ENCODE measurements around the gene CEP152. TPM values are rescaled to one million over a fixed set of nuclear protein-coding genes. Genes with fewer than 3 reads are reported as not detected.

Gene CEP152
- total RNA-seq, 1 donor from 2014 or later: 4.7 TPM

DNA sequence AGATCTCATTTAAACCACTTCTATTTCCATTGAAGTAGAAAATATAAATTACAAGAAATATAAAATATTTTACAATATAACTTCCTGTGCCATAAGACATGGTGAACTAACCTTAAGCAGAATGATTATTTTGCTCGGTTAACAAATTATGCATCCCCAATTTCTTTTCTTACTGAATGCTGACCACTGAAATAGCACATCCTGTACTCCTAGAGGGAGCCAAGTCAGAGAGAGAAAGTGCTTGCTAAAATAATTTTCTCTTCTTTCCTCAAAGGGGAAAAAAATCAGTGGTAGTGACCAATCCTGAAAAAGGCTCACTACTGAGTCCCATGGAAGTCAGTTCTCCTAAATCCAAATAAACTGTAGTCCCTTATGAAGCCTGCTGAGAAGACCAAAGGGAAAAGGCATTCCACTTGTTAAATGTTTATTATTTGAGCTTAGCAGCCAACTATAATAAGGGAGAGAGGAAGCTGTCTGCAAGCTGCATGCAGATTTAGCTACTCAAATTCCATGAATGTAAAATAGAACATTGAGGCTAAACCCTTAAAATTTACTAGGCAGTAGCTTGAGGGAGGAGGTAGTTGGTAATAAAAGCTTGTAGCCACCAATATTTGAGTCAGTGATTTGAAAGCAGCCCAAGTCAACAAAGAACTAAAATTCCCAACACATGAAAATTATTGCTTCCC is 33.1 kb downstream of the CEP152 start:
- no peak for DNase-seq (ENCODE audit: low spot score)

DNA sequence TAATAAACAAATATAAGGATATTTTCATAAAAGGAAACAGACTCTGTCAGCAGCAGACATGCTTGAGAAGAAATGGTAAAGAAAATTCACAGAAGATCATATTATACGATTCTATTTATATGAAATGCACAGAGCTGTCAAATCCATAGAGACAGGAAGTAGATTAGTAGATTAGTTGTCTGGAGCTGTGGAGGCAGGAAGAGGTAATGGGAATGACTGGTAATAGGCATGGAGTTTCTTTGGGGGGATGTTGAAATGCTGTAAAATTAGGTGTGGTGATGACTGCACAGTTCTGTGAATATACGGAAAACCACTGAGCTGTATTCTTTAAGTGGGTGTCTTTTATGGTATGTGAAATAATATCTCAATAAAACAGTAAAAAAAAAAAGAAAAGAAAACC is 35.3 kb downstream of the CEP152 start:
- no peak for DNase-seq (ENCODE audit: low spot score)

DNA sequence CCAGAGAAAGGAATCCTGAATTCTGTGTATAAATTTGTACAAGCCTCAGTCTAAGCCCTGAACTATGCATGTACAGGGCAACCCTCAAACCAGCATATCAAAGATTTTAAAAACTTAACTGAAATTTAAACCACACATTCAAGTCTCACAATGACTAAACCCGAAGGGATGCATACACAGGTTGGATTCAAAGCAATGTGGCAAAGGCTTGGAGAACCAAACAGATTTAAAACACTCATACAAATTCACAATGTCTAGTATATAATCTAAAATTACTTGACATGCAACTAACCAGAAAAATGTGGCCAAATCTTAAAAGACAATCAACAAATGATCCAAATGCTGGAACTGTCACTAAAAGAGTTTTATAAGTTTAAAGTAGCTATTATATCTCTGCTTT is 36.4 kb downstream of the CEP152 start:
- no peak for DNase-seq (ENCODE audit: low spot score)

DNA sequence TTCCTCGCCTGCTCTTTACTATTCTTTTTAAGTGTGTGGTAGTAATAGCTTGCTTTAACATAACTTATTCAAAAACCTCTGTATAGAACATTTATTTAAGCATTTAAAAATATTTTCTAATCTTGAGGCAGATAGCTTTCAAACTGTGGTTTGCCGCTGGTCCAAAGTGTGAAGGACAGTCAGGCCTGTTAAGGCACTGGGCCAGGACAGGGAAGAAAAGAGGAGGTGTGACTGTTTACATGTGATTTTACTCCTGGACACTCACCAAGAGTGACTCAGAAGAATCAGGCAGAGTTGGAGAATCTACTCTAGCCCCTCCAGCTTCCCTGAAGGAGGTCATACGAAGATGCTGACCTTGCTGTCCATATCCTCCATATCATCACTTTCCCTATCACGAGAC is 44.7 kb downstream of the CEP152 start:
- DNase-seq (ENCODE audit: low spot score): no peak

DNA sequence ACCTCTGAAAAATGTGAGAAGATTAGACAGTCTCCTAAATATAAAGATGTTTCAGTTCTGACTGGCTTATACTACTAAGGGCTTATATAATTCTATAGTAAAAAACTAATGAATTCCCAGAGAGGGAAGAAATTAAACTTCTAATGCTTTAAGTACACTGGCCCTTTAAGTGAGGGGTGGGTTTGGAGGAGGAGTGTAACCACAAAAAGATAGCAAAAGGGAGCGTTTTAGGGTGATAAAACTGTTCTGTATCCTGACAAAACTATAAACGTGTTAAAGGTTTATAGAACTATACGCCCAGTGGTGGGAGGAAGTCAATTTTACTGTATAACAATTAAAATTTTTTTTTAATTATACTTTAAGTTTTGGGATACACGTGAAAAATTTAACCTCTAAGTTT is 45.8 kb downstream of the CEP152 start:
- DNase-seq (ENCODE audit: low spot score): no peak

DNA sequence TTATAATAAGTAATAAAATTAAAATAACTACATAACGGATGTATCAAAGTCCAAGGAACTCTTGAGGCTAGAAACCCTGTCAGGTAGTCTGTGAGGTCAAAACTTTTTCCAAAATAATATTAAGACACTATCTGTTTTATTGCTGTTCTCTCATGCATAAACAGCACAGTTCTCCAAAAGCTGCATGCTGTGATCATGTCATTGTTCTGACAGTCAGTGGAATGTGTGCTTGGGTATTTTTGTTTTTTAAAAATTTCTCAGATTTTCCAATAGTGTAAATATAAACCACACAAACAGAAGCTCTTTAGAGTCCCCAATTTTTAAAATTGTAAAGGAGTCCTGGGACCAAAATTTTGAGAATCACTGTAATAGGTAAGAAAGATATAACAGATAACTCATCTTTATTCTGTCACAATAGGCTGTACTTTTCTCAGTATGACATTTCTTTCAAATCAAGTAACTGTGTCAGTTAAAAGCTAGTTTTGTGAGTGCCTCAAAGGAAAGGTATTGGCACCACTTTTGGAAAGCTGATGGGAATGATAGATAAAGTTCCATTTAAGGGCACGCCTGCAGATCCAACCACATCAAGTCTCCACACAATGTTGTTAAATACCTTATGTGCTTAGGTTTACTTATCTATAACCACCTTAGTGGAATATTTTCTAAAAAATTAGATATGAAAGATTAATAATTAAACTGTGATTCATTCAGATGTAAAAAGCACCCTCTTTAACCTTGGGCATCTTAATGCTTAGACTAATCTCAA is 49.3 kb downstream of the CEP152 start:
- DNase-seq (ENCODE audit: low spot score): no peak

DNA sequence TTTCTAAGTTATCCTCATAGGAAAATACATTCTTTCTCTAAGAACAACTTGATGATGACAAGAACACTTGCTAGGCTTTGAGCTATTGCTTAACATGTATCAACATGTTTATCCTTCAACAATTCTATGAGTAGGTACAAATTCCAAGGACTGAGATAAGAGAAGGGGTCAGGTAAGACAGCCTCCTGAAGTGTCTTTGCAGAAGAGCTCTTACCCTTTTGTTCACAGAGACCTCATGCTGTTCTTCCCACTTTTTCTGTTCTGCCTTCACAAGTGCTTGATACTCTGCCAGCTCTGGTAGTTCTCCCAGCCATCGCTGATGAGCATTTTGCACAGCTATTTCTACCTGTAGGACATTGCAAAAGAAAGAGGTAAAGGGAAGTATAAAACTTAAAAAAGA is 50.9 kb downstream of the CEP152 start:
- no peak for DNase-seq (ENCODE audit: low spot score)

DNA sequence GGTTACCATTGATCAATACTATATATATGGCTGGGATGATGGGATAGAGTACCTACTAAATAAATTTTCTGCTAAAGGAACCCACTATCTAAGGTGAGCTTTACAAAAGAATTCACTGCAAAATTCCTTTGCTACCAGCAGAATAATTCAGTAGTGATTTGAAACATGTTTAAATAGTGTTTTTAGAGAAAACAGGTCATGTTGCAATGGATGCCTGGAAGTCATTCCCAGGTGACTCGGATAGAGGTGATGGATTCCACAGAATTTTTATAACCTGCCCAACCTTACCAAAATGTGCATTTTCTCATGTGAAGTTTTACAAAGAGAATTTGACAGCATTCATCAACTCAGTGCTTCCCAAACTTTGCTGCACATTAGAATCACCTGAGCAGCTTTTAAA is 53.2 kb downstream of the CEP152 start:
- no peak for DNase-seq (ENCODE audit: low spot score)

DNA sequence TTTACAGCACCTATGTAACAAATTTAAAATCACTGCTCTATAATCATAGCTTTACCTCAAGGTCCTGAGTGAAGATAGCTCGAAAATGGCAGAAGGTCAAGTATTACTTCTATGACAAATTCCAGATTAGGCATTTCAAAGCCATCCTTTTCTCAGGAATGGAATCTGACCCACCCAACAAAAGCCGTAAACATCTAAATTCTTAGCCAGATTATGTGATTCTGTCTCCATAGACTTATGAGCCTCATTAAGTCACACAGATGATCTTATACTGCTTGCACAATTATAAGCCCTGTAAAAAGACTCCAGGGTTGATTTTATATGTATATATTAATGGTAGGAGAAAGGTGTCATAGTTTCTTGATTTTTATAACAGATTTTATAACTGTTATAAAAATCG is 56.9 kb downstream of the CEP152 start:
- no peak for DNase-seq (ENCODE audit: low spot score)

DNA sequence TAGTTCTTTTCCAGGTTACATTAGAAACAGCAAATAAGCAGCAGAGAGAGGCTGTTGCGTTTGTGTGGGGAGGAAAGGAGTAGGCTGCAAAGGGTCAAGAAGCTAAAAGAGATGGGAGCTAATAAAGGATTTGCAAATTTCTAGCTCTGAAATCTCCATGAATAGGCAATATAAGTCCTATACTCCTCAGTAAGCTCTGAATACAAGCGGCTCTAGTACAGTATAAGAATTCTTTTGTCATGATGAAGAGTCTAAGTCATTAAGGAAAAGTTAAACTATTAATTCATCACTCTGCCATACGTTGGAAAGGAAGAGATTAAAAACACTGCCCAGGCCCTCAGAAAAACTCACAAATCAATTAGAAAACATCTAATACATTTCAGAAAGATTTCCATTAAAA is 59.3 kb downstream of the CEP152 start:
- DNase-seq (ENCODE audit: low spot score): no peak

DNA sequence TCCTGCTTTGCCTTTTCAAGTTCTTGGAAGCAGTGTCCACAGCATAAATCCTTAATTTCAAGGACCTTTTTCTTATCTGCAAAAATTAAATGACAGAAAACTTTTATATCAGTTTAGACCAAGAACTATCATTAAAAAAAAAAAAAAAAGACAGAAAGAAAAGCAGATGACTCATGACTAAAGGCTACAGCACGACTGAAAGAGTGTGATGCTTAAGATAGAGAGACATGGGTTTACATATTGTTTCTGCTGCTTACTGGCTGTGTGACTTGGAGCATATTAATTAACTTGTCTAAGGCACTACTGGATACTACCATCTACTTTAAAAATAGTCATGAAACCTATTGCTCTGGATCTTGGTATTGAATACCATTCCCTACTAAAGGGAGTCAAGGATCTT is 62.3 kb downstream of the CEP152 start:
- no peak for DNase-seq (ENCODE audit: low spot score)

DNA sequence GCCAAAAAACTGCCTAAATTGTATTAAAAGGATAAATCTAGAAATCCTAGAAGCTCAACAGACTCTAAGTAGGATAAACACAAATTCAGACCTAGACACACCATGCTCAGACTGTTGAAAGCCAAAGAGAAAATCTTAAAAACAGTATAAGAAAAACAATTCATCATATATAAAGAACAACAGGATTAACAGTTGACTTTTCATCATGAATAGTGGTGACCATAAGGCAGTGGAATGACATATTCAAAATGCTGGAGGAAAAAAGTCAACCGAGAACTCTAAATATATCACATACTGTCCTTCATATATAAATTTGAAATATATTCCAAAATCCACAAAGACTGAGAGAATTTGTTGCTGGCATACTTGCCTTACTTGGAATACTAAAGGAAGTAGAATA is 77.3 kb downstream of the CEP152 start:
- DNase-seq (ENCODE audit: low spot score): no peak

DNA sequence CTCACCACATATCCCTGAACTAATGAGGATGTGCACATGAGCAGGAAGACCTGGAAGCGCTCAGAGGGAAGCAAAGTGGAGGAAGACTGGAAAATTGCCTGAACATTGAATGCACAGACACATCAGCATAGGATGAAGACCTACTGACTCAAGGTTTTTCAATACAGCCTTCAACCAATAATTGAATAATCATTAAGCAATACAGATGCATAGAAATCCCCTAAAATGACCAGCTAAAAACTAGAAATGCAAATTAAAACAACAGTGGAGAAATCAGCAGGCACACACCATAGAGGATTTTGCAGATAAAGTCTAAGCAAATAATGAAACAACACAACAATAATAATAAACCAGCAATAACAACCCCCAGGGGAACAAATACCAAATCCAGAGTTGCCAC is 80.4 kb downstream of the CEP152 start:
- DNase-seq (ENCODE audit: low spot score): no peak

DNA sequence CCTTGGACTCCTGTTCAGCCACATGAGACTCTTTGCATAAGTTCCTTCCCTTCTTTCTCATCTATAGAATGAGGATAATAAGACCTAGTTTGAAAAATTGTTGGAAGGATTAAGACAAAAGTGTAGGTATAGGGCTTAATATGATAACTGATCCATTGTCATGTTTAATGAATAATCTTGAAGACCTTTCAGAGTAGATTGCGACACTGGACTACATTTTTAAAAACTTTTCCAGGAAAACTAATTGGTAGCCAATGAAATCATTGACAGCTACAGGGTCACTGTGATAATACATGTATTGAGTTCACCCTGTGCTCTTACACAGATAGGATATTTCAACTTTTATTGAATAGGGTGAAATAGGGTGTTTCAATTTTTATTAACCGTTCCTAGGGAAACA is 86.9 kb downstream of the CEP152 start:
- no peak for DNase-seq (ENCODE audit: low spot score)

DNA sequence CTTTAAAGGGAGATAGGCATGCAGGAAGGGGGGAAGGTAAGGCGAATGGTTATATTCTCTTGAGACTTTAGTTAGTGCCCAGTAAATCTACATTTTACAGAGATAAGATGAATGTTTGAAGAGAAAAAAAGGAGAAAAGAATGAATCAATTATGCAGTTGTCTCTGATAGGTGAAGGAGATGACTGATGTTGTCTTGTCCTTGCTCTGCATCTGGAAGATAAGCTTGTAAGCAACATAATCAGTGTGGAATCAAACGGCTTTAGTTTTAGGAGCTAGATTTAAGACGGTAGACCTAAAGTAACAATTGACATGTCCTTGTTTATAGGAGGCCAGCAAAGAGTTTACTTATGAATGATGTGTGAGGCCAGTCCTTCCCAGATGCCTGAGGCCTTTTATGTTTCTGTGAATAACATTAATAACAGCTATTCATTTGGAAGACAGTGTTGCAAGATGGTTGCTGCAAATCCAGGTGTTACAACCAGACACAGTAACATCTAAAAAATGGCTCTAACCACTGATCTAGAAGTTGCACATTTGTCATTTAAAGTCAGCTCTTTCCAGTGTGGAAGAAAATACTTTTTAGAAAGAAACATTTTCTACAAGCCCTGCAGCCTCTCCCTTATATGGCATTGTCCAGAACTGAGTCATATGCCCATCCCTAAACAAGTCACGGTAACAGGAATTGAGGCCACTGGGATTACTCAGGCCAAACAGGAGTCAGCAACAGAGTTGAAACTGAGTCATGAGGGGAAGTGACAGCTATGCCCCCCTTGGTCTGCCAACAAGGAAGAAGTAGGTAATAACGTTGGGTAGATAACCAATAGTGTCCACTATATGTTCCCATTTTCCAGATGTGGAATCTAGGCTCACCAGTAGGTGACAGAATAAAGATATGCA is 87.9 kb downstream of the CEP152 start:
- DNase-seq (ENCODE audit: low spot score): no peak

DNA sequence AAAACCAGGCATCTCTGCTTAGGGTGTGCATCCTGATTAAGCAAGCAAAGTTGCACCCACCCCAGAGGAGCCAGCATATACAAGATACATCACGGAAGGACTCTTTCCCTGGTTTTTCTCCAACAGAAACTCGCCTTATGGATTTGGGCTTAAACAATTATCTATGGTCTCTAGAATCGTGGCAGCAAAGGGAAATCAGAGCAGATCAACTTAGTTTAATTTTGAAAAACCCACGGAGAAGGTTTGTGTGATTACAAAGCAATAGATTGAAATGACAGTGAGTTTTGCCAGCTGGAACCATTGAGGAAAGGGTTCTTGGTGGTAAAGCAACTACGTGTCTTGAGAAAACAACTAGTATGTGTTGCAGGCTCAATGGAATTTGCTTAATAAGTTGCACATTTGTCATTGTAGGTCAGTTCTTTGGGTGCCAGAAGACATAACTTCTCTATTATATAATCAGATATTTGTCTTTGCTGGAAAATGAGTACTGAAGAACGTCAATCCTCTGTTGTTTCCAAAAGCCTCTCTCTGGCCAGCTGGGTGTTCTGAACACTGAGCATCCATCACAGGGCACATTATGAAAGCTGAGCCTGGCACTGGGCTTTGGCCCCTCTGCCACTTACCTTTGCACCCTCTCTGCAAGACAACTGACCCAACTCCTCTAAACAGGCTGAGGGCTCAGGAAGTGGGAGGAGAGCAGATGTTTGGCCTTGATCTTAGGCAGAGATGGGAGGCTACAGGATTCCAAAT is 89.6 kb downstream of the CEP152 start:
- DNase-seq (ENCODE audit: low spot score): no peak

DNA sequence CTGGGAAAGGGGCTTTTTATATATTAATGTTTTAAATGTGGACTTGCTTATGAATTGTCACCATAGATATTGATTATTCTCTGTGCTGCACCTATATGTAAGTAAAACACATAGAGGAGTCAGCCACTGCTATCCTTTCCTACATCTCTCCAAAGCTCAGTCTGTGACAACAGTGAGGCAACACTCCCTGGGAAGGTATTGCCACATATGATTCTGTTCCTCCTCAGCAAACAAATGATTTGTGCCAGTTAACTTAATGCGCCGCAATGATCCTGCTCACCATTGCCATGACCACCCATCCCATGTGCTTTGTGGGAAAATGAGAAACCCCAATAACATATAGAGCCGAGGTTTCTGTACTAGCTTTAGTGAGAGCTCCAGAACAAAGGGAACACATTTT is 90.2 kb downstream of the CEP152 start:
- DNase-seq (ENCODE audit: low spot score): no peak

DNA sequence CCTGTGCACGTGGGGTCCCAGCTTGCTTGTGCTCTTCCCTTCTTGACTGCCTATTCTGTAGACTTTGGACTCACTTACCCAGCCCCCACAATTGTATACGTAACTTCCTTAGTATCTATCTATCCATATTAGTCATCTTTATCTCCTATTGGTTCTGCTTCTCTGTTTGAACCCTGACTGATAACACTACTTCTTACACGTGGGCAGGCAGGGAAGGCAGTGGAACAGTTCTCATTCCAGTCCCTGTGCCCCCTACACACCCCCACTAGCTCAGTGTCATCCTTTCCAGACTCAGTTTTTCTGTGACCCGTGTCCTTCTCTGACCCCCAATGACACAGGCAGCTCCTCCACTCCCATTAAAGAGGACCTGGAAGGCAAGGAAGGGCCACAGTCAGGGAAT is 91.2 kb downstream of the CEP152 start:
- no peak for DNase-seq (ENCODE audit: low spot score)

DNA sequence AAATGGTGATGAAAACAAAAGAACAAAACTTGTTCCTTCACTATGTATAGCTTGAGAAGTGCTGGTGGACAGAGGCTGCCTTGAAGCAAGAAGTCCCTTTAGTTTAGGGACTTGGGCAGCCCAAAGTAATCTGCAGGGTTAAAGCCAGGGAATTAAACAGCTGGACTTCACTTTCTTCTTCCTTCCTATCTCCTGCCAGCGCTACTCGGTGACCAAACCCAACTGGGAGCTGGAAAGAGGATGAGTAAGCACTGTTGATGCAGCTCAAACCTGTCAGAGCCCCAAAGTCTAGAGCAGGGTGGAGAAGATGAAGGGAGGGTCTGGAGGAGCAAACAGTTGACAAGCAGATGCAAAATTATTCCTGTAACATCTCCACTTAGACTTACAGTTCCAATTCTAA is 92.2 kb downstream of the CEP152 start:
- DNase-seq (ENCODE audit: low spot score): no peak

DNA sequence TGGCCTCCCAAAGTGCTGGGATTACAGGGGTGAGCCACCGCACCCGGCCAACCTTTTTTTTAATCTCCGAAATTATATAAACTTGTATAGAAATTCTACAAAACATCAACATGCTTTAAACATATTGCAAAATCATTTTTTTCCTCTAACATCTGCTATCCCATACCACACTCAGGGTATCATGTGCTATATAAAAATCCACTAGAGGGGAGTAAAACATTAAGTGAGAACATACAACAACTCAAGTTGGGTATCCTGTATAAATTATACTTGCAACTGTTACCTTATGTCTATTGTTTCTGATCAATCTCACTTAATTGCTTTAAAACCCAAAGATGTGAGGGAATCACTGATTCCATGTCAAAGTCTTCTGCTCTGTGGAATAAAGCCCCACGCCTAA is 93.4 kb downstream of the CEP152 start:
- no peak for DNase-seq (ENCODE audit: low spot score)

DNA sequence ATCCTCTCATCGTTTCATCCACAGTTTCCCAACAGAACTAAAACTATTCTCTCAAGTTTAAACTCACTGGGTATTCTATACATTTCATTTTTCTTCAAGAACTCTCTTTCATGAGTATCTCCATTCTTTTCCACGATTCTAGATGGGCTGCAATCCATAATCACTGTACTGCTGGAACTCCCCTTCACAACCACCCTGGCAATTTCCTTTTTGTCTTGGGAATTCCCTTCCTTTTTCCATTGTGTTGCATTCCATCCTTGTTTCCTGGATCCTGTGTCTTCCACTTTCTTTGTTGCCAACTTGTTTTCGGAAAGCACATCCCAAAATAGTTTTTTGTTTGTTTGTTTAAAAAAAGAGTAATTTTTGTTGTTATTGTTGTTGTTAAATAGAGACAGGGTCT is 98.3 kb downstream of the CEP152 start:
- DNase-seq (ENCODE audit: low spot score): no peak

DNA sequence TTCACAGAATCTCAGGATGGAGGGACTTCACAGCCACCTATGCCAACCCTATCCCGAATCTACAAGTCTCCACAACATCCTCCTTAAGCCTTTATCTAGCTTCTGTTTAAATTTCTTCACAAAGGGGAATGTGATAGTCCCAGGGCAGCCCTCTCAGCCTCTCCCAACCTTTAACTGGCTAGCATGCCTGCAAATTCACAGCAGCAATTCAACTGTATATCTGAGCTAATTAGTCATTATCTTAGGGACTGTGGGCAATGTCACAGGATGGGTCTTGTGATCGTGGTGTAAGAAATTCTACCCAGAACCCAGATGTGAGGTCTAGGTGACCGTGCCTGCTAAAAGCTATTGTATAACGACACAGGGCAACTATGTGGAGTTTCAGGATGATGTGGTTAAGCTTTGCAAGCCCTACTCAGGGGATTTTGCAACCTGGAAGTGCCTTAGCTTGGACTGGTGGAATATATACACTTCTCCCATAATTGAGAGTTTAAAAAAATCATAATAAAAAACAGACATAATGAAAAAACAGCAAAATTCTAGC is 99.8 kb downstream of the CEP152 start:
- no peak for DNase-seq (ENCODE audit: low spot score)

Measured in ureter (tissue), 1 donor.